CD4-positive, alpha-beta T cell treated with Interleukin-12 subunit alpha and Interleukin-12 subunit beta, for 1 hour (primary cell): ENCODE data around the gene CRMP1.

Experiments used
- DNase-seq: peaks from one replicate; pipeline ENCODE4 v3.0.0-alpha.2; 2020

The CRMP1 gene

DNA sequence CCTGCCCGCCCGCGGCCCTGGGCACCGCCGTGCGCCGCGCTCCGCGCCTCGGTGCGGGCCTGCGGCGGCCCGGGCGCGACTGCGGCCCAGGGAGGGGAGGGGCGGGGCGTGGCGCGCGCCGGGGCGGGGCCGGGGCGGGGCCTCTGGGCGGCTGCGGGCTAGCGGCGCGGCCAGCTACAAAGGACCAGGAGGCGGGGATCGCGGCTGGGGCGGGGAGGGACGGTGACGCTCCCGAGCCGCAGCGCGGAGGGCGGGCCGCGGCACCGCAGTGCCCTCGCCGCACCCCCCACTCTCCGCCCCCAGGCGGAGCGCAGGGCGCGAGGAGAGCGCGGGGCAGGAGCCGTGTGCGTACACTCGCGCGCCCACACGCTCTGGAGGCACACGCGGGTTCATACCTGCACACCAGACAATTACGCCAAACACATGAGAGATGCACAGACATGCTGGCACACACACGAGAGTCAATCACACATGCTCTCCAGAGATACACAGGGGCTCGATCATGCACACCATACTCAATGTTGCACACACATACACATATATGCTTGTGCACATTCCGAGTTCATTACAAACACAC, at the start of gene CRMP1:
Gene CRMP1, minus strand, starts transcription at position 83 of the 577 bp plus-strand sequence. CDS start 117 bp downstream, outside the sequence.
- DNase-seq: no peak

DNA sequence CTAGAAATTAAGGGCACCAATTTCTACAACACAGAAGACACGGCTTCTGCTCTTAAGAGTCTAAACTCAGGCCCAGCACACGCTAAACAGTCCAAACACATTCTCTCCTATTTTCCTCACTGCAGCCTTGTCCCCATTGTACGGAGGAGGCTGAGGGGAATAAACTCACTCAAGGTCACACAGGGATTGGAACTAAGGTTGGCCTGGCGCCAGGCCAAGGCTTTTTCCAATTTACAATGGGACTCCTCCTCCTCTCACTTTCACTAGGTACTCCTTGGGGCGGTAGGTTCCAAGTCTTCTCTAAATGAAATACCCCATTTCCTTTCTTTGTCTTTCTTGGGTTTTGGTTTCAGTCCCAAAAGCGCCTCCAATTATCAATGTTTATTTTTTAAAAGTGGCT, 48.7 kb upstream of the CRMP1 start:
- DNase-seq: no peak

- DNase-seq: no peak
These were observed 47.8 kb upstream of the CRMP1 start for GRCh38 chr4:5940470-5941203.

DNA sequence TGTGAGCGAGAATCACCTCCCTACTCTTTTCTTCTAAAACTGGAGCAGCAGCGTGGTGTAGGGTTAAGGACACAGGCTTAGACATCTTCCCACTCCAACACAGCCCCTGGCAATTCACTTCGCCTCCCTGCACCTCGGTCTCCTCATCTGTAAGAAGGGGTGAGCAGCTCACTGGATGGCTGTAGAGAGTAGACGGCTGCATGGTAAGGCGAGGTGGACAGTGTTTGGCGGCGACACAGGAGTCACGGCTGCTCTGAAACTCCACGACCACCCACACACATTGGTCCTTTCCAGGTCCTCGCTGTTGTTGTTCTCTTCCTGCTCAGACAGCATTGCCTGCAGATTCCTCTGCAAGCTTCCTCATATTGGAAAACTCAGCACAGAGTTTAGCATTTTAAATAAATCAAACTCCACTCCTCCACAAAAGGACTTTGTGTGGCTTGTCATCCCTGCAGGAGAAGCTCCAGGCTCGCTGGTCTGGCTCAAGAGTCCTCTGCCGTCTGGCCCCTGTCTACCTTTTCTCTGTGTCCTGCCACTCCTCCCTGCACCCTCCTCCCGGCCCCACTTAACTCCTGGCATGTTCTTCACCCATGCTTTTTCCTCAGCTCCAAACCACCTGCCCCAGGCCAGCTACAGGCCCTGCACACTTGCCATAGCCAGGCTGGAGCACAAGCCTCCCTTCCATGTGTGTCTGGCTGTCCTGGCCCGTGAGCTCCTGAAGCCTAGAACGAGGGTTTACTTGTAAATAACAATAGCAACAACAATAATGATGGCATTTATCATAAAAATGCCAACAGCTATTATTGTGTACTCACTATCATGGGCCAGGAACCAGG, 41.3 kb upstream of the CRMP1 start:
- no peak for DNase-seq

GRCh38 chr4:5933116-5933515, 40.2 kb upstream of the CRMP1 start:
- DNase-seq: no peak

GRCh38 chr4:5932035-5932568, 39.2 kb upstream of the CRMP1 start:
- no peak for DNase-seq

GRCh38 chr4:5931526-5931925, 38.6 kb upstream of the CRMP1 start:
- DNase-seq: no peak

DNA sequence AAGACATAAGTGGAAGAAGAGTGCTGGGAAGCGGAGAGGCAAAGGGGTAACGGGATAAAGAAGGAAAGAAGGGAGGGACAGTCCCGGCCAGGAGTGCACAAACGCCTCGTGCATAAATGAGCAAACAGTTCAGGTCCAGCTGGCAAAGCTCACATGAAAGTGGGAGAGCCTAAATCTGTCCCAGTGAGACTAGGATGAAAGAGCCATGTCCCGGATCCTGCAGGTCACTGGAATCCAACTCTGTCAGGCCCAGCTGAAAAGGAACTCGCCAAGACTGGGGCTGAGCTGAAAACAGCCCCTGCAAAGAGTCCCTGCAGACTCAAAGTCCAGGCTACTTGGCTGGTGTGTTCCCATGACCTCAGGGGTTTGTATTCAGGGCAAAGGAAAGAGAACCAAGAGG, 38.0 kb upstream of the CRMP1 start:
- DNase-seq: no peak

DNA sequence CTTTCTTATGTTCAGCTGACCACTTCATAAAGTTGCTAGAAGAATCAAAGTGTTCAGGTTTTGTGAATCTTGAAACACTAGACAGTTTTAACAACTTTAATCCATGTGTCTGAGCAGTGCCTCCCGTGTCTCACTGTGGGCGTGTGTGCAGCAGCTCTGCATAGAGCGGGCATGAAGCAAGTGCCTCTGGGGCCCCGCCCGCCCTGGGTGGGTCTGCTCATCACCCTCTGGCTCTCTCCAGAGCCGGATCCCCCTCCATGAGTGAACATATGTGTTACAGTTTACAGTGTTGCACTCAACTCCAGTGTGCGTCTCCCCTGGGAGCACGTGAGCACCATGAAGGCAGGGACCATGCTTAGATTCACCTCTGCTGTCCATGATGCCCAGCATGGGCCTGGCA, 37.6 kb upstream of the CRMP1 start:
- no peak for DNase-seq

DNA sequence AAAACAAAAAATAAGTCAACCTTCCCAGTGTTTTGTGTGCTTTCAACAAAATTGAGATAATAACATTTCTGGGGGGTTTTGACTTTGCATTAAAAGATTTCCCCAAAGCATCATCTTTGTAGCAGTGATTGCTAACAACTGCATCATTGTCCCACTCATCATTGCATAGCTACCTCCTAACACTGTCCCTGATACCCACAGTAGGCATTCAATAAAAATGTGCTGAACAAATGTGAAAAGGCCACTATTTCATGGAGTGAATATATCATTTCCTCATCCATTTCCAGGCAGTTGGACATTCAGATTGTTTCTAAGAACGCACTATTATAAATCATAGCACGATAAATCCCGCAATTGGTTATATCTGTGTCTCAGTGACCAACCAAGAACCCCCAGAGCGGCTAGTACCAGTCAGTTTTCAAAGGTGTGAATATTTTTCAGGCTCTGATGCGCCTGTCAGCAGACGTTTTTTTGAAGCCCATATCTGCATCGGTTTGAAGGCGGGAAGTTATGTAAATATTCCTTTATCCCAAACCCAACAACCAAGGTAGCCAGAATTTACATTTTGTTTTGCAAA, 36.0 kb upstream of the CRMP1 start:
- no peak for DNase-seq

- no peak for DNase-seq
These were observed 35.4 kb upstream of the CRMP1 start for GRCh38 chr4:5928274-5928673.

- DNase-seq: no peak
These were observed 34.9 kb upstream of the CRMP1 start for GRCh38 chr4:5927747-5928146.

GRCh38 chr4:5927116-5927515, 34.2 kb upstream of the CRMP1 start:
- DNase-seq: no peak

- no peak for DNase-seq
These were observed 33.7 kb upstream of the CRMP1 start for GRCh38 chr4:5926598-5926997.

GRCh38 chr4:5925419-5926200, 32.7 kb upstream of the CRMP1 start:
- no peak for DNase-seq

GRCh38 chr4:5924461-5925125, 31.7 kb upstream of the CRMP1 start:
- no peak for DNase-seq

DNA sequence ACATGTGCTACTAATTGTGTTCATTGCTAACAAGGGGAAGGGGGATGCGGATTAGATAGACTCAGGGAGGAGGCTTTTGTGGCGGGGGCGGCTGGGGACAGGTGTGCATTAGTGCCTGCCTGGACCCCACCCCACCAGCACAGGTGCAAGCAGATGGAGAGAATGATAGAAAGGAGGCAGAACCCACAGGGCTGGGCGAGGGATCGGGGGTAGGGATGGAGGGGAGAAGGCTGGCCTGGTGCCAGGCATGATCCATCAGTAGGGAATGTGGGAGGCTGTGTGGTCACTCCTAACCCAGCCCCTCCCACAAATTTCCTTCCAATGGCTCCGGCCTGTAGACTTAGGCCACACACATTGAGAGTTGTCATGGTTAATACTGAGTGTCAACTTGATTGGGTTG, 30.5 kb upstream of the CRMP1 start:
- DNase-seq: no peak

DNA sequence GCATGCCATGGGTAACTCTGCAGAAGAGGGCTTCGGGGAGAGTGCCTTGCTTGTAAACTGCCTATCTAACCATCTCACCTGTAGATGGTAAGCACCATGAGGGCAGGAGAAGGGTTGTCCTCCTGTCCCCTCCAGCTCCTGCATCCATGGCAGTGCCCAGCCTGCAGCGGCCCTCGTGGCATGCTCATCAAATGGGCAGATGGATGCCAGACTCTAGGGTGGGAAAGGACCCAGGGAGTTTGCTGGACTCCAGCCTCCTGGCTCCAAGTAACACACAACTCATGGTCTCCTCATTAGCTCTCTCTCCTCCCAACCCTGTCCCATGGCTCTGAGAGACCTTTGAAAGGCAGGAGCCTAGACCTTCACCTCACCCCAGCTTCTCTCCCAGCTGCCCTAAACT, 29.7 kb upstream of the CRMP1 start:
- no peak for DNase-seq

DNA sequence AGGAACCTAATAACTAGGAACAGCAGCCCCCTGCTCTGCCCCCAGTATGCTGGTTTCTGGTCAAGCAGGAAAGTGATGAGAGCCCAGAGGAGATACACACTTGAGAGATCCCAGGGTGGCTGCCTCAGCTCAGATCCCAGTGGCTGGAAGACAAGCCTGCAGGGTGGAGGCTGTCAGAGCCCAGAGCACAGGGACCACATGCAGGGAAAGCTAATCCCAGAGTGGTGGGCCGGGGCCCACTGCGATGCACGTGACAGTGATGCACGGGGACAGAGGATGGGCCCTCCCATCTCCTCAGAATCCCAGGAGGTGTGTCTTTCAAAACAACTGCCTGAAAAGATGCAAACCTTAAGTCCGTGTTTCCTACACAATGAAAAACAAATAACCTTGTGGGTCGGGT, 29.1 kb upstream of the CRMP1 start:
- no peak for DNase-seq

DNA sequence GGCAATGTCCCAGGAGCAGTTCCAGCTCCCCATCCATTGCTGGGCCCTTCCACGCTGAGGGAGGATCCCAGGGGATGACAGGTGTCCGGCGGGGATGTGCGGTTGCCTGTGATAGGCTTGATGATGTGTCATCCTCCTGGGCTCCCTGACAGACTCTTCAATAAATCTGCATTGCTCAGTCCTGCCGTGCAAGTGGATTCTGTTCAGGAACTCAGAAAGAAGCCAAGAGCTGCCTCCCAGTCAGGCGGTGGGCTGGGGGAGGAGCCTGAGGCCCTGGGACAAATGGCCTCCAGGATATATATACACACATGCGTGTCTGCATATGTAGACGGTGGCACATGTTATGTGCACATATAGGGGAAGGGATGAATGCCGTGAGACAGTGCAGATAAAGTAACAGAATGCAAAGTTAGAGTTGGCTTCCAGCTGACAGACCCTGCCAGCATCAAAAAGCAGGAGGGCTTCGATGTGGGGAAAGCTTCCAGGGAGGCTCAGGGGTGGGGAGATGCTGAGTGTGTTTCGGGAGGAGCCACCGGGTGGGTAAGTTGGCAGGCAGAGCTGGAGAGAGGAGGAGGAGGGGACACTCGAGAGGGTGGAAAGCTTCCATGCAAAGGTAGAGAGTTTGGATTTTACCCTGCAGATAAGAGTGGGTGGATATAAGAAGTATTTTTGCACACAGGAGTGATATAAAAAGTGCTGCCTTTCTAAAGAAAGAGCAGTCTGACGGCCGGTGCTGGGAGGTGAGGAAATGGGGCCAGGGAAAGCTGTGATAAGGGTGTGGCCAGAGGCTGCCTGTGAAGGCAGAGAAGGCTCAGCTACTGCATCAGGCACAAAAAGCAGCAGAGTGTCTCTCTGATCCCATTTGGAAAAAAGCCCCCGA, 28.5 kb upstream of the CRMP1 start:
- no peak for DNase-seq

DNA sequence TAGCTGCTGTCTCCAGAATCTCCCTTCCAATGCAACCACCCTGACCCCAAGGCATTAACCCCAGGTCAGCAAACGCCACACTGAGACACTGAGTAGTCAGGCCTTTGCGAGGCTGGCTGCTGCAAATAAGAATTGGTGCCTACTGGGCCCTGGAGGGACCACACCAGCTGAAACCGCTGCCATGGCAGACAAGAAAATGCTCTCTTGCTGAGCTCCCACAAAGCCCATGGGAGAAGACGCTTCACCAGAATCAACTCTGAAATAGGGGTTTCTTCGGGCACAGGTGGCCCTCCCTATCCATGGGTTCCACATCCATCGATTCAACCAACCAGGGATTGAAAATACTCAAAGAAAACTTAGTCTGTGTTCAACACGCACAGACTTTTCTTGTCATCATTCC, 26.7 kb upstream of the CRMP1 start:
- no peak for DNase-seq
